GM23338 (cell line): Measurements from ENCODE around the gene TDRD1. TPM values are rescaled to one million over a fixed set of nuclear protein-coding genes. Genes with fewer than 3 reads are reported as not detected.

Experiments used
- ATAC-seq: fragments of 200-7000 bp; cut with Tn5 transposase; 3 replicates; pipeline ENCODE4 v1.9.1; 2020
- DNase-seq: peaks from one replicate; pipeline ENCODE4 v3.0.0-alpha.2; 2015; ENCODE audit warnings: low spot score
- H2AFZ ChIP-seq: fragments of 200-600 bp; sonication (generic); 2 replicates; pipeline ENCODE4 v1.8.0; 2016; ENCODE audit warnings: antibody characterized with exemption, mild to moderate bottlenecking, moderate library complexity
- H3F3A ChIP-seq: fragments of 200-600 bp; sonication (generic); replicated peaks from 2 replicates; pipeline ENCODE4 v1.8.0; 2017; ENCODE audit warnings: antibody characterized with exemption, mixed run types, low read depth
- H3K27ac ChIP-seq: fragments of 200-600 bp; sonication (generic); 2 replicates; pipeline ENCODE4 v1.6.1; 2016; ENCODE audit warnings: low read depth
- H3K27me3 ChIP-seq: fragments of 200-600 bp; sonication (generic); 2 replicates; pipeline ENCODE4 v1.8.0; 2016; ENCODE audit warnings: mild to moderate bottlenecking, mixed run types, moderate library complexity; ENCODE audit not compliant: insufficient read depth
- H3K36me3 ChIP-seq: fragments of 200-600 bp; sonication (generic); 2 replicates; pipeline ENCODE4 v1.8.0; 2016; ENCODE audit warnings: mild to moderate bottlenecking; ENCODE audit not compliant: insufficient read depth
- H3K4me1 ChIP-seq: fragments of 200-600 bp; sonication (generic); 2 replicates; pipeline ENCODE4 v1.8.0; 2016; ENCODE audit warnings: mild to moderate bottlenecking, moderate library complexity; ENCODE audit not compliant: insufficient read depth
- H3K4me2 ChIP-seq: fragments of 200-600 bp; sonication (generic); 2 replicates; pipeline ENCODE4 v1.7.1; 2017; ENCODE audit warnings: mixed run types
- H3K4me3 ChIP-seq: fragments of 200-600 bp; sonication (generic); 2 replicates; pipeline ENCODE4 v1.6.1; 2016; ENCODE audit warnings: mixed run types
- H3K79me2 ChIP-seq: fragments of 200-600 bp; sonication (generic); replicated peaks from 2 replicates; pipeline ENCODE4 v1.8.0; 2017; ENCODE audit warnings: mild to moderate bottlenecking; ENCODE audit not compliant: insufficient read depth
- H3K9me2 ChIP-seq: fragments of 200-600 bp; sonication (generic); 2 replicates; pipeline ENCODE4 v1.8.0; 2017; ENCODE audit not compliant: insufficient read depth
- H4K20me1 ChIP-seq: fragments of 200-600 bp; sonication (generic); replicated peaks from 2 replicates; pipeline ENCODE4 v1.8.0; 2017; ENCODE audit warnings: mild to moderate bottlenecking; ENCODE audit not compliant: insufficient read depth
- H3K27ac Mint-ChIP-seq: 2 replicates; pipeline ENCODE4 v1.8.0; 2020; ENCODE audit warnings: inconsistent platforms, mild to moderate bottlenecking, moderate library complexity, mixed read lengths
- H3K27me3 Mint-ChIP-seq: 3 replicates; pipeline ENCODE4 v1.8.0; 2022; ENCODE audit warnings: low read depth, mild to moderate bottlenecking, moderate library complexity, mixed read lengths, inconsistent platforms; ENCODE audit not compliant: insufficient read depth, poor library complexity
- H3K36me3 Mint-ChIP-seq: 3 replicates; pipeline ENCODE4 v1.8.0; 2021; ENCODE audit warnings: low read depth, mild to moderate bottlenecking, inconsistent platforms, moderate library complexity, mixed read lengths
- H3K4me1 Mint-ChIP-seq: 3 replicates; pipeline ENCODE4 v1.8.0; 2020; ENCODE audit warnings: mild to moderate bottlenecking, inconsistent platforms, mixed read lengths
- H3K4me3 Mint-ChIP-seq: 3 replicates; pipeline ENCODE4 v1.8.0; 2021; ENCODE audit warnings: moderate library complexity, mild to moderate bottlenecking, inconsistent platforms, mixed read lengths
- H3K9me3 Mint-ChIP-seq: 3 replicates; pipeline ENCODE4 v1.8.0; 2020; ENCODE audit warnings: moderate library complexity, mild to moderate bottlenecking, inconsistent platforms, mixed read lengths
- CREB1 ChIP-seq: fragments of 250-450 bp; sonication (Bioruptor Pico); IDR thresholded peaks from 2 replicates; pipeline ENCODE4 v1.5.0; 2020; ENCODE audit warnings: low read depth, mild to moderate bottlenecking, moderate library complexity
- CTCF ChIP-seq, 2 experiments: fragments of 200-600 bp in 1 of 2; sonication (generic) in 1 of 2; conservative IDR thresholded peaks; 2 replicates each; pipeline versions ENCODE4 v1.5.1 to v1.6.1; 2016 to 2017; ENCODE audit warnings: antibody characterized with exemption in 2 of 2, low read depth in 2 of 2, mild to moderate bottlenecking in 2 of 2, moderate library complexity in 1 of 2
- ETS1 ChIP-seq: IDR thresholded peaks from 2 replicates; pipeline ENCODE4 v1.6.1; 2016; ENCODE audit warnings: antibody characterized with exemption
- EZH2 ChIP-seq: fragments of 200-600 bp; sonication (generic); IDR thresholded peaks from one replicate; pipeline ENCODE4 v1.8.0; 2017; ENCODE audit warnings: antibody characterized with exemption, mild to moderate bottlenecking, low read depth; ENCODE audit not compliant: unreplicated experiment
- EZH2phosphoT487 ChIP-seq: fragments of 200-600 bp; sonication (generic); IDR thresholded peaks from one replicate; pipeline ENCODE4 v1.8.1; 2018; ENCODE audit warnings: antibody characterized with exemption; ENCODE audit not compliant: unreplicated experiment
- JUNB ChIP-seq: IDR thresholded peaks from one replicate; pipeline ENCODE4 v1.6.1; 2016; ENCODE audit warnings: antibody characterized with exemption; ENCODE audit not compliant: unreplicated experiment
- NANOG ChIP-seq: IDR thresholded peaks from 2 replicates; pipeline ENCODE4 v1.6.1; 2016; ENCODE audit warnings: antibody characterized with exemption, borderline replicate concordance
- POLR2AphosphoS5 ChIP-seq: IDR thresholded peaks from 2 replicates; pipeline ENCODE4 v1.6.1; 2016; ENCODE audit warnings: antibody characterized with exemption, low read depth
- REST ChIP-seq: IDR thresholded peaks from one replicate; pipeline ENCODE4 v1.6.1; 2018; ENCODE audit warnings: antibody characterized with exemption; ENCODE audit not compliant: unreplicated experiment
- STAT1 ChIP-seq: IDR thresholded peaks from one replicate; pipeline ENCODE4 v1.6.1; 2016; ENCODE audit warnings: antibody characterized with exemption; ENCODE audit not compliant: unreplicated experiment
- ZNF114 ChIP-seq: fragments of 250-450 bp; sonication (Bioruptor Pico); IDR thresholded peaks from 2 replicates; pipeline ENCODE4 v1.5.0; 2020; ENCODE audit warnings: mild to moderate bottlenecking, moderate library complexity
- ZNF331 ChIP-seq: fragments of 250-450 bp; sonication (Bioruptor Pico); IDR thresholded peaks from 2 replicates; pipeline ENCODE4 v1.5.0; 2020; ENCODE audit warnings: low read depth, mild to moderate bottlenecking, moderate library complexity
- ZNF462 ChIP-seq: fragments of 250-450 bp; sonication (Bioruptor Pico); IDR thresholded peaks from 2 replicates; pipeline ENCODE4 v1.5.0; 2020; ENCODE audit warnings: mild to moderate bottlenecking, moderate library complexity
- polyA plus RNA-seq: library from polyadenylated mRNA; unstranded; fragments of >200 nt; fragmentation: Nextera tagmentation; extraction: Ambion mirVana; gene quantifications from 2 replicates; pipeline ENCODE4 v1.2.1, GENCODE V29; 2016
- total RNA-seq: library from RNA; depleted of rRNA; stranded (reverse); fragments of >200 nt; shearing (Covaris generic); gene quantifications from 2 replicates; pipeline ENCODE4 v1.2.3, GENCODE V29; 2014

TDRD1 gene
- total and polyA plus RNA-seq, 2 experiments from 2014 or later: 0.52 to 1.5 TPM

GRCh38 chr10:114131094-114131493 is 48.1 kb upstream of the TDRD1 start:
- H3K9me2 ChIP-seq: no peaks in the 10 kb centered on the region
- no peak for DNase-seq
- Mint-ChIP-seq H3K4me3 (no peak overlapping the region), H3K9me3 (no peaks in the 10 kb centered on the region), H3K27me3 (no peaks in the 10 kb centered on the region), H3K4me1 (no peaks in the 10 kb centered on the region), H3K36me3 (peaks cover 39% of the 10 kb centered on the region; the same call in 2 of the 3 replicates), H3K27ac (no peak overlapping the region)
- no peaks in the 10 kb centered on the region for H3K79me2 ChIP-seq
- TF ChIP-seq JUNB (no peak), ZNF114 (CRISPR knock-in tag) (no peak), ZNF462 (CRISPR knock-in tag) (no peak), CTCF (conservative IDR thresholded peaks at IDR 0.05; ENCODE audit: low read depth in 2 of 2) (no peak), POLR2AphosphoS5 (no peak), NANOG (no peak), CREB1 (CRISPR knock-in tag) (no peak), STAT1 (no peak), ETS1 (no peak), REST (no peak), EZH2 (no peak), EZH2phosphoT487 (no peak), ZNF331 (CRISPR knock-in tag) (no peak)
- H3F3A ChIP-seq: no peaks in the 10 kb centered on the region
- H2AFZ ChIP-seq: no peak overlapping the region
- H3K36me3 ChIP-seq: peaks cover 21% of the 10 kb centered on the region
- no peaks in the 10 kb centered on the region; the same call in 1 of the 2 replicates for H4K20me1 ChIP-seq
- no peak overlapping the region for H3K4me3 ChIP-seq
- H3K4me1 ChIP-seq: no peaks in the 10 kb centered on the region
- no peak overlapping the region for H3K4me2 ChIP-seq
- no peaks in the 10 kb centered on the region for H3K27me3 ChIP-seq
- ATAC-seq: no peak
- H3K27ac ChIP-seq: no peak overlapping the region
